HepG2 (cell line): ENCODE data around the gene ZBTB8B. TPM values are rescaled to one million over a fixed set of nuclear protein-coding genes. Genes with fewer than 3 reads are reported as not detected.
A peak's percentile ranks its signal among the peaks of the same experiment; 100 is the strongest.

Experiments used
- ARID5B ChIP-seq: IDR thresholded peaks from 2 replicates; pipeline ENCODE4 v1.4.0; 2020; ENCODE audit warnings: mild to moderate bottlenecking, missing genetic modification reagents
- NFE2 ChIP-seq: sonication (generic); formaldehyde crosslinking; IDR thresholded peaks from 2 replicates; pipeline ENCODE4 v1.4.0; 2020; ENCODE audit warnings: missing genetic modification reagents
- PRDM10 ChIP-seq: sonication (generic); formaldehyde crosslinking; IDR thresholded peaks from 2 replicates; pipeline ENCODE4 v1.4.0; 2020; ENCODE audit warnings: low read depth, missing genetic modification reagents
- SAP130 ChIP-seq: IDR thresholded peaks from 2 replicates; pipeline ENCODE4 v1.6.1; 2016; ENCODE audit warnings: low read depth
- SP1 ChIP-seq, 2 experiments: fragments of 450-650 bp in 1 of 2; sonication (generic) in 1 of 2; formaldehyde crosslinking in 1 of 2; IDR thresholded peaks; 2 replicates each; pipeline versions ENCODE4 v1.4.0 to v1.6.1; 2016 to 2020; ENCODE audit warnings: missing genetic modification reagents in 1 of 2
- TFDP1 ChIP-seq: IDR thresholded peaks from 2 replicates; pipeline ENCODE4 v1.6.1; 2016; ENCODE audit warnings: missing compliant biosample characterization, missing genetic modification reagents, borderline replicate concordance
- THAP11 ChIP-seq: IDR thresholded peaks from 2 replicates; pipeline ENCODE4 v1.6.1; 2016; ENCODE audit warnings: missing biosample characterization, missing genetic modification reagents
- ZFP91 ChIP-seq: sonication (generic); formaldehyde crosslinking; IDR thresholded peaks from 2 replicates; pipeline ENCODE4 v1.9.0; 2022; ENCODE audit warnings: missing genetic modification reagents, mild to moderate bottlenecking, borderline replicate concordance
- ZNF263 ChIP-seq: sonication (generic); formaldehyde crosslinking; IDR thresholded peaks from 2 replicates; pipeline ENCODE4 v1.4.0; 2020; ENCODE audit warnings: missing genetic modification reagents
- ZNF800 ChIP-seq: sonication (generic); formaldehyde crosslinking; IDR thresholded peaks from 2 replicates; pipeline ENCODE4 v1.4.0; 2020; ENCODE audit warnings: missing genetic modification reagents
- polyA plus RNA-seq, 8 experiments: library from polyadenylated mRNA; depleted of rRNA in 3 of 8; stranded (reverse) in 7 of 8; unstranded in 1 of 8; fragments of >200 nt; fragmentation: Illumina TruSeq in 4 of 8; extraction: Trizol in 4 of 8; gene quantifications; 2 replicates each; pipeline versions ENCODE4 v1.2.1 to v1.2.3, GENCODE V29; 2011 to 2016; ENCODE audit warnings: low read depth in 4 of 8, missing spikeins in 1 of 8, mixed read lengths in 1 of 8; ENCODE audit not compliant: insufficient read depth in 1 of 8
- total RNA-seq, 5 experiments: library from RNA; depleted of rRNA; stranded (reverse); fragments of >200 nt; fragmentation: Illumina TruSeq; extraction: Trizol; gene quantifications; 2 replicates each; pipeline ENCODE4 v1.2.3, GENCODE V29; 2016; ENCODE audit warnings: low read depth in 1 of 5

Gene ZBTB8B
- total and polyA plus RNA-seq, 2 of the 13 experiments (the other 11 are each of a cell fraction or from before 2014, with no cell fraction given), result under 0.01 to 0.02 TPM

- TF ChIP-seq ARID5B (CRISPR knock-in tag) (0 out of 2 replicates have a peak, but pooled peaks have one; percentile 4), SAP130 (CRISPR knock-in tag) (peak; percentile 52), TFDP1 (peak; percentile 76), ZNF263 (CRISPR knock-in tag) (0 out of 2 replicates have a peak, but pooled peaks have one; percentile 24), THAP11 (CRISPR knock-in tag) (peak; percentile 61), NFE2 (CRISPR knock-in tag) (no peak), PRDM10 (CRISPR knock-in tag) (no peak), SP1 (IDR thresholded peaks at IDR 0.05) (no peak), SP1 (CRISPR knock-in tag; IDR thresholded peaks at IDR 0.05) (peak; percentile 49; the same call in 1 of the 2 replicates), ZFP91 (peak; percentile 32; the same call in 1 of the 2 replicates), ZNF800 (CRISPR knock-in tag) (0 out of 2 replicates have a peak, but pooled peaks have one; percentile 61)
Measured at GRCh38 chr1:32464716-32465577, at the start of gene ZBTB8B (continued).
